PC-9 (cell line): Measurements from ENCODE around the gene RC3H2. TPM values are rescaled to one million over a fixed set of nuclear protein-coding genes. Genes with fewer than 3 reads are reported as not detected.

Source experiments
- BruUV-seq: library from RNA; stranded (reverse); fragments of 400-500 nt; replicated peaks from 2 replicates; lab custom pipeline; 2021; lab: Mats Ljungman, UMichigan
- CTCF ChIA-PET: fragments of 300-600 bp; sonication (Branson Sonifier 250); formaldehyde crosslinking; loops from one replicate; lab custom pipeline; 2022; ENCODE audit warnings: antibody characterized with exemption; lab: Charles Lee
- POLR2A ChIA-PET: fragments of 300-600 bp; sonication (Branson Sonifier 250); formaldehyde crosslinking; loops from one replicate; lab custom pipeline; 2022; ENCODE audit warnings: antibody characterized with exemption; ENCODE audit not compliant: unreplicated experiment; lab: Charles Lee
- DNase-seq, 2 experiments: peaks; one replicate each; pipeline versions ENCODE4 v3.0.0 to v3.0.0-alpha.2; 2015 to 2022; ENCODE audit warnings: mixed read lengths in 1 of 2
- H2AFZ ChIP-seq: fragments of 200-600 bp; sonication (generic); 2 replicates; pipeline ENCODE4 v1.8.1; 2017; ENCODE audit warnings: antibody characterized with exemption
- H3F3A ChIP-seq: fragments of 200-600 bp; sonication (generic); 2 replicates; pipeline ENCODE4 v1.8.1; 2017; ENCODE audit warnings: antibody characterized with exemption, mild to moderate bottlenecking, low read depth; ENCODE audit not compliant: insufficient read depth
- H3K27ac ChIP-seq: fragments of 200-600 bp; sonication (generic); 2 replicates; pipeline ENCODE4 v1.6.1; 2016; ENCODE audit warnings: mixed run types
- H3K27me3 ChIP-seq: fragments of 200-600 bp; sonication (generic); 2 replicates; pipeline ENCODE4 v1.6.1; 2016; ENCODE audit warnings: low read depth, mixed run types; ENCODE audit not compliant: insufficient read depth
- H3K36me3 ChIP-seq: fragments of 200-600 bp; sonication (generic); 2 replicates; pipeline ENCODE4 v1.6.1; 2016; ENCODE audit warnings: low read depth, mixed run types
- H3K4me1 ChIP-seq: fragments of 200-600 bp; sonication (generic); replicated peaks from 2 replicates; pipeline ENCODE4 v1.6.1; 2016; ENCODE audit warnings: mixed run types; ENCODE audit not compliant: insufficient read depth
- H3K4me2 ChIP-seq: fragments of 200-600 bp; sonication (generic); 2 replicates; pipeline ENCODE4 v1.6.1; 2017; ENCODE audit warnings: mixed run types
- H3K4me3 ChIP-seq: fragments of 200-600 bp; sonication (generic); 2 replicates; pipeline ENCODE4 v1.6.1; 2016; ENCODE audit warnings: mixed run types
- H3K79me2 ChIP-seq: fragments of 200-600 bp; sonication (generic); 2 replicates; pipeline ENCODE4 v1.6.1; 2017; ENCODE audit warnings: low read depth, mixed run types
- H3K9me2 ChIP-seq: fragments of 200-600 bp; sonication (generic); 2 replicates; pipeline ENCODE4 v1.8.1; 2017; ENCODE audit warnings: mild to moderate bottlenecking; ENCODE audit not compliant: insufficient read depth
- H3K9me3 ChIP-seq: fragments of 200-600 bp; sonication (generic); 2 replicates; pipeline ENCODE4 v1.8.1; 2016; ENCODE audit warnings: low read depth; ENCODE audit not compliant: insufficient read depth
- H4K20me1 ChIP-seq: fragments of 200-600 bp; sonication (generic); 2 replicates; pipeline ENCODE4 v1.8.1; 2017; ENCODE audit not compliant: insufficient read depth
- CTCF ChIP-seq: fragments of 200-600 bp; sonication (generic); conservative IDR thresholded peaks from 2 replicates; pipeline ENCODE4 v1.6.1; 2017; ENCODE audit warnings: mixed run types, antibody characterized with exemption, mild to moderate bottlenecking, moderate library complexity
- EZH2 ChIP-seq: fragments of 200-600 bp; sonication (generic); IDR thresholded peaks from 2 replicates; pipeline ENCODE4 v1.8.0; 2017; ENCODE audit warnings: antibody characterized with exemption, low read depth
- intact Hi-C: fragments of 100-400 bp; cut with micrococcal nuclease; formaldehyde crosslinking; loops from one replicate; pipeline ENCODE4 v1.10.0; 2022; ENCODE audit not compliant: unreplicated experiment
- total RNA-seq: library from RNA; stranded (reverse); gene quantifications from 2 replicates; pipeline ENCODE4 v1.2.3, GENCODE V29; 2021

Gene RC3H2
- total RNA-seq, 1 experiment from 2014 or later = 58.8 TPM

GRCh38 chr9:122888480-122888879 is 16.7 kb downstream of the RC3H2 start:
- H3K27me3 ChIP-seq = no peaks in the 10 kb centered on the region
- H4K20me1 ChIP-seq = no peaks in the 10 kb centered on the region
- intact Hi-C loops = no loop called here
- no peak overlapping the region for H3K4me3 ChIP-seq
- POLR2A ChIA-PET = no interaction called here
- no peak for TF ChIP-seq EZH2
- no peak for TF ChIP-seq CTCF
- no peaks in the 10 kb centered on the region; the same call in 1 of the 2 replicates for H3F3A ChIP-seq
- H3K4me1 ChIP-seq = no peaks in the 10 kb centered on the region
- H2AFZ ChIP-seq = no peak overlapping the region
- no peaks in the 10 kb centered on the region for H3K9me2 ChIP-seq
- no peak overlapping the region for H3K27ac ChIP-seq
- H3K79me2 ChIP-seq = no peaks in the 10 kb centered on the region
- no TSS peak for BruUV-seq
- no peak for DNase-seq
- peaks cover 27% of the 10 kb centered on the region; the same call in 1 of the 2 replicates for H3K36me3 ChIP-seq
- H3K9me3 ChIP-seq = no peaks in the 10 kb centered on the region
- CTCF ChIA-PET = no interaction called here
- H3K4me2 ChIP-seq = no peak overlapping the region

GRCh38 chr9:122883125-122883524 is 22.0 kb downstream of the RC3H2 start:
- no TSS peak for BruUV-seq
- no peak for TF ChIP-seq EZH2
- no peak for TF ChIP-seq CTCF
- H2AFZ ChIP-seq = no peak overlapping the region
- H3K4me2 ChIP-seq = no peak overlapping the region
- ChIA-PET CTCF (no interaction called here), POLR2A (no interaction called here)
- no peaks in the 10 kb centered on the region for H3K9me2 ChIP-seq
- H3K79me2 ChIP-seq = no peaks in the 10 kb centered on the region
- H3K27ac ChIP-seq = no peak overlapping the region
- no peaks in the 10 kb centered on the region; the same call in 1 of the 2 replicates for H3F3A ChIP-seq
- DNase-seq = no peak
- no peak overlapping the region for H3K4me3 ChIP-seq
- H3K4me1 ChIP-seq = no peaks in the 10 kb centered on the region
- H3K27me3 ChIP-seq = no peaks in the 10 kb centered on the region
- no peaks in the 10 kb centered on the region for H3K9me3 ChIP-seq
- peaks cover 6% of the 10 kb centered on the region; the same call in 1 of the 2 replicates for H4K20me1 ChIP-seq
- H3K36me3 ChIP-seq = peaks cover 21% of the 10 kb centered on the region; the same call in 1 of the 2 replicates
- intact Hi-C loops = no loop called here

GRCh38 chr9:122879443-122879842 is 25.7 kb downstream of the RC3H2 start:
- no TSS peak for BruUV-seq
- POLR2A ChIA-PET = no interaction called here
- DNase-seq = no peak

More at GRCh38 chr9:122879443-122879842, 25.7 kb downstream of the RC3H2 start:
- Histone ChIP-seq H3K79me2 (no peaks in the 10 kb centered on the region), H3K4me3 (no peak overlapping the region), H3F3A (no peaks in the 10 kb centered on the region; the same call in 1 of the 2 replicates), H3K4me1 (no peaks in the 10 kb centered on the region), H3K4me2 (no peak overlapping the region), H2AFZ (no peak overlapping the region), H3K9me2 (no peaks in the 10 kb centered on the region), H3K27me3 (no peaks in the 10 kb centered on the region), H3K27ac (no peak overlapping the region), H4K20me1 (peaks cover 6% of the 10 kb centered on the region), H3K9me3 (no peaks in the 10 kb centered on the region), H3K36me3 (peaks cover 29% of the 10 kb centered on the region)
- TF ChIP-seq EZH2 (no peak), CTCF (no peak)
- CTCF ChIA-PET = no interaction called here
- intact Hi-C loops = no loop called here
